Spleen (tissue), 7 donors: ENCODE results near the gene MIEF1.

Experiments
- POLR2A ChIP-seq, 3 donors: fragments of 450-650 bp; IDR thresholded peaks; one replicate each; pipeline ENCODE4 v1.5.1; 2017; ENCODE audit warnings: antibody characterized with exemption in 3 of 3, mild to moderate bottlenecking in 1 of 3
- POLR2AphosphoS5 ChIP-seq, 3 donors: sonication (generic); formaldehyde crosslinking; IDR thresholded peaks; one replicate each; pipeline ENCODE4 v1.5.1; 2017; ENCODE audit warnings: antibody characterized with exemption in 3 of 3
- TF ChIP-seq, protein P1 (sequence below), 11 experiments: fragments of 200-600 bp in 7 of 11; fragments of 450-650 bp in 4 of 11; sonication (generic) in 4 of 11; IDR thresholded peaks in 8 of 11; conservative IDR thresholded peaks in 3 of 11; 1 replicate in 7 of 11; 2 replicates in 4 of 11; pipeline versions ENCODE4 v1.4.0 to v1.8.0; 2016 to 2021; ENCODE audit warnings: antibody characterized with exemption in 11 of 11, inconsistent platforms in 4 of 11, mild to moderate bottlenecking in 1 of 11
- donor health status: DM: no; HTN: no; CAD: no; lungs with moderate emphysema.
- donor health status: DM: no; HTN: no; CAD: no.
- donor health status: DM: no; HTN: no; CAD: no.

DNA sequence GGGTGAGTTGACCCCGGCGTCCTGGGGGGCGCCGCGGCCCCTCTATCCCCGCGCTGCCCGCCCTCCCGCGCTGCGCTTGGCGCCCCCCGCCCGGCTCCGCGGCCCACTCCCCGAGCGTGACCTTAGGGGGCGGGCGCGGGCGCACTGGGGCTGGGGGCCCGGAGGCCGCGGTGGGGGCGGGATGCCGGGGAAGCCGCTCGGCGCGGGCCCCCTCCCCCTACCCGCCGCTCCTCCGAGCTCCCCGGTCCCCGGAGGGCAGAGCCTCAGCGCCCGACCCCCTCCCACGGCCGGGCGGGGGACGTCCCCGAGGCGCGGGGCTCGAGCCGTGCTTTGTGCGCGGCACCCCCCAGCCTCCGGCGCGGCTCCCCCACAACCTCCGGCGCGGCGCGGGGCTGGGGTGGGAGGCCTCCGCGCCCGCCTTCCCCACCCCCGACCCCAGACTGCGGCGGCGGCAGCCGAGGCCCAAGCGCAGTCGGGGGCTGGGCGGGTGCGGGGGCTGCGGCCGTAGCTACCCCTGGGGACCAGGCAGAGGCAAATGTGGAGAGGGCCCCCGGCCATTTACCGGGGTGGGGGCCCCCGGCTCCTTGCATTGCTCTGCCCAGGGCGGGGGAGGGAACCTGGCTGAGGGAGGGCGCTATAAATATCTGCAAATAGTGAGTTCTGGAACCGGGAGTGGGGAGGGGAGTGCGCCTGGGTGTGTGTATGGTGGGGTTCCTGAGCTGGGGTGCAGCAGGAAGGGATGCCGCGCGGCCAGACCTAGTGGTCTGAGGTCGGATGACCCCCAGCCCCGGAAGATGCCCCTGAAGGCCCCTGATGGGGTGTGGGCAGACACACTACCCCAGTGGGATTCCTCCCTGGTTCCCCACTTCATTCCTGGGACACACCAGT is 44.3 kb upstream of the MIEF1 start:
- TF ChIP-seq, protein P1, sequence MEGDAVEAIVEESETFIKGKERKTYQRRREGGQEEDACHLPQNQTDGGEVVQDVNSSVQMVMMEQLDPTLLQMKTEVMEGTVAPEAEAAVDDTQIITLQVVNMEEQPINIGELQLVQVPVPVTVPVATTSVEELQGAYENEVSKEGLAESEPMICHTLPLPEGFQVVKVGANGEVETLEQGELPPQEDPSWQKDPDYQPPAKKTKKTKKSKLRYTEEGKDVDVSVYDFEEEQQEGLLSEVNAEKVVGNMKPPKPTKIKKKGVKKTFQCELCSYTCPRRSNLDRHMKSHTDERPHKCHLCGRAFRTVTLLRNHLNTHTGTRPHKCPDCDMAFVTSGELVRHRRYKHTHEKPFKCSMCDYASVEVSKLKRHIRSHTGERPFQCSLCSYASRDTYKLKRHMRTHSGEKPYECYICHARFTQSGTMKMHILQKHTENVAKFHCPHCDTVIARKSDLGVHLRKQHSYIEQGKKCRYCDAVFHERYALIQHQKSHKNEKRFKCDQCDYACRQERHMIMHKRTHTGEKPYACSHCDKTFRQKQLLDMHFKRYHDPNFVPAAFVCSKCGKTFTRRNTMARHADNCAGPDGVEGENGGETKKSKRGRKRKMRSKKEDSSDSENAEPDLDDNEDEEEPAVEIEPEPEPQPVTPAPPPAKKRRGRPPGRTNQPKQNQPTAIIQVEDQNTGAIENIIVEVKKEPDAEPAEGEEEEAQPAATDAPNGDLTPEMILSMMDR (IDR thresholded peaks at IDR 0.05 in 8 of 11, conservative IDR thresholded peaks at IDR 0.05 in 3 of 11), result no peak
- no peak for TF ChIP-seq POLR2A (IDR thresholded peaks at IDR 0.05)
- no peak for TF ChIP-seq POLR2AphosphoS5 (IDR thresholded peaks at IDR 0.05)
